ENCODE results near the gene SAG.
A peak's percentile ranks its signal among the peaks of the same experiment; 100 is the strongest.

SAG gene

GRCh38 chr2:233346376-233346775 lies 38.8 kb downstream of the SAG start:
- H3K9me3 ChIP-seq (ENCODE audit: control insufficient read depth, insufficient read depth, low read depth, low read length) = peaks cover 2% of the 10 kb centered on the region

GRCh38 chr2:233346930-233347329 lies 39.3 kb downstream of the SAG start:
- no peak overlapping the region for H3K4me3 ChIP-seq (ENCODE audit: low read depth, low read length)
- H3K9ac ChIP-seq (ENCODE audit: low read length) = no peak overlapping the region
- peaks cover 8% of the 10 kb centered on the region; the same call in 1 of the 2 replicates for H3K4me1 ChIP-seq (ENCODE audit: control insufficient read depth, insufficient read depth, low read length)
- H3K9me3 ChIP-seq (ENCODE audit: control insufficient read depth, insufficient read depth, low read depth, low read length) = no peaks in the 10 kb centered on the region
- no peaks in the 10 kb centered on the region for H3K27me3 ChIP-seq (ENCODE audit: control insufficient read depth, insufficient read depth, low read length)
- H3K27ac ChIP-seq (ENCODE audit: low read depth, low read length) = no peak overlapping the region
- no peaks in the 10 kb centered on the region for H3K36me3 ChIP-seq (ENCODE audit: control insufficient read depth, insufficient read depth, low read length)

More at GRCh38 chr2:233346376-233346775, 38.8 kb downstream of the SAG start:
- Histone ChIP-seq H3K4me1 (ENCODE audit: control insufficient read depth, insufficient read depth, low read length) (peaks cover 8% of the 10 kb centered on the region; the same call in 1 of the 2 replicates), H3K27me3 (ENCODE audit: control insufficient read depth, insufficient read depth, low read length) (no peaks in the 10 kb centered on the region), H3K27ac (ENCODE audit: low read depth, low read length) (no peak overlapping the region), H3K36me3 (ENCODE audit: control insufficient read depth, insufficient read depth, low read length) (no peaks in the 10 kb centered on the region), H3K4me3 (ENCODE audit: low read depth, low read length) (no peak overlapping the region), H3K9ac (ENCODE audit: low read length) (no peak overlapping the region)

GRCh38 chr2:233349005-233349998 lies 41.7 kb downstream of the SAG start:
- Histone ChIP-seq H3K4me3 (ENCODE audit: low read depth, low read length) (no peak overlapping the region), H3K27ac (ENCODE audit: low read depth, low read length) (no peak overlapping the region), H3K9ac (ENCODE audit: low read length) (no peak overlapping the region), H3K27me3 (ENCODE audit: control insufficient read depth, insufficient read depth, low read length) (peaks cover 3% of the 10 kb centered on the region; the same call in 1 of the 2 replicates), H3K36me3 (ENCODE audit: control insufficient read depth, insufficient read depth, low read length) (no peaks in the 10 kb centered on the region), H3K9me3 (ENCODE audit: control insufficient read depth, insufficient read depth, low read depth, low read length) (peaks cover 5% of the 10 kb centered on the region; the same call in 1 of the 2 replicates), H3K4me1 (ENCODE audit: control insufficient read depth, insufficient read depth, low read length) (peaks cover 16% of the 10 kb centered on the region; the same call in 1 of the 2 replicates)

- Histone ChIP-seq H3K9me3 (ENCODE audit: control insufficient read depth, insufficient read depth, low read depth, low read length) (peaks cover 5% of the 10 kb centered on the region; the same call in 1 of the 2 replicates), H3K9ac (ENCODE audit: low read length) (no peak overlapping the region), H3K36me3 (ENCODE audit: control insufficient read depth, insufficient read depth, low read length) (no peaks in the 10 kb centered on the region), H3K4me3 (ENCODE audit: low read depth, low read length) (no peak overlapping the region), H3K27ac (ENCODE audit: low read depth, low read length) (no peak overlapping the region), H3K4me1 (ENCODE audit: control insufficient read depth, insufficient read depth, low read length) (peaks cover 16% of the 10 kb centered on the region; the same call in 1 of the 2 replicates), H3K27me3 (ENCODE audit: control insufficient read depth, insufficient read depth, low read length) (peaks cover 12% of the 10 kb centered on the region)
Measured at GRCh38 chr2:233350708-233351107, 43.1 kb downstream of the SAG start.

- Histone ChIP-seq H3K27me3 (ENCODE audit: control insufficient read depth, insufficient read depth, low read length) (peaks cover 16% of the 10 kb centered on the region), H3K4me1 (ENCODE audit: control insufficient read depth, insufficient read depth, low read length) (peaks cover 16% of the 10 kb centered on the region; the same call in 1 of the 2 replicates), H3K36me3 (ENCODE audit: control insufficient read depth, insufficient read depth, low read length) (no peaks in the 10 kb centered on the region), H3K4me3 (ENCODE audit: low read depth, low read length) (no peak overlapping the region), H3K27ac (ENCODE audit: low read depth, low read length) (no peak overlapping the region), H3K9me3 (ENCODE audit: control insufficient read depth, insufficient read depth, low read depth, low read length) (peaks cover 5% of the 10 kb centered on the region; the same call in 1 of the 2 replicates), H3K9ac (ENCODE audit: low read length) (no peak overlapping the region)
Measured at GRCh38 chr2:233351423-233351822, 43.8 kb downstream of the SAG start.

- no peak overlapping the region for H3K4me3 ChIP-seq (ENCODE audit: low read depth, low read length)
- peaks cover 16% of the 10 kb centered on the region for H3K27me3 ChIP-seq (ENCODE audit: control insufficient read depth, insufficient read depth, low read length)
- peaks cover 19% of the 10 kb centered on the region; the same call in 1 of the 2 replicates for H3K4me1 ChIP-seq (ENCODE audit: control insufficient read depth, insufficient read depth, low read length)
- peaks cover 5% of the 10 kb centered on the region; the same call in 1 of the 2 replicates for H3K9me3 ChIP-seq (ENCODE audit: control insufficient read depth, insufficient read depth, low read depth, low read length)
- H3K36me3 ChIP-seq (ENCODE audit: control insufficient read depth, insufficient read depth, low read length) = no peaks in the 10 kb centered on the region
- H3K9ac ChIP-seq (ENCODE audit: low read length) = no peak overlapping the region
- H3K27ac ChIP-seq (ENCODE audit: low read depth, low read length) = no peak overlapping the region
Measured at GRCh38 chr2:233352141-233352842, 44.7 kb downstream of the SAG start.

- Histone ChIP-seq H3K9ac (ENCODE audit: low read length) (no peak overlapping the region), H3K4me1 (ENCODE audit: control insufficient read depth, insufficient read depth, low read length) (peaks cover 19% of the 10 kb centered on the region; the same call in 1 of the 2 replicates), H3K36me3 (ENCODE audit: control insufficient read depth, insufficient read depth, low read length) (no peaks in the 10 kb centered on the region), H3K27ac (ENCODE audit: low read depth, low read length) (no peak overlapping the region), H3K27me3 (ENCODE audit: control insufficient read depth, insufficient read depth, low read length) (peaks cover 16% of the 10 kb centered on the region), H3K4me3 (ENCODE audit: low read depth, low read length) (peak overlapping the region; percentile 88), H3K9me3 (ENCODE audit: control insufficient read depth, insufficient read depth, low read depth, low read length) (peaks cover 5% of the 10 kb centered on the region; the same call in 1 of the 2 replicates)
Measured at GRCh38 chr2:233353101-233353768, 45.6 kb downstream of the SAG start.

- peaks cover 19% of the 10 kb centered on the region; the same call in 1 of the 2 replicates for H3K4me1 ChIP-seq (ENCODE audit: control insufficient read depth, insufficient read depth, low read length)
- H3K9ac ChIP-seq (ENCODE audit: low read length) = peak within 1 kb of the TSS; percentile 75
- H3K36me3 ChIP-seq (ENCODE audit: control insufficient read depth, insufficient read depth, low read length) = no peaks in the 10 kb centered on the region
- H3K9me3 ChIP-seq (ENCODE audit: control insufficient read depth, insufficient read depth, low read depth, low read length) = peaks cover 5% of the 10 kb centered on the region; the same call in 1 of the 2 replicates
- peaks cover 16% of the 10 kb centered on the region for H3K27me3 ChIP-seq (ENCODE audit: control insufficient read depth, insufficient read depth, low read length)
- H3K4me3 ChIP-seq (ENCODE audit: low read depth, low read length) = peak within 1 kb of the TSS; percentile 88
- no peak within 1 kb of the TSS for H3K27ac ChIP-seq (ENCODE audit: low read depth, low read length)
Measured at GRCh38 chr2:233353769-233354499, 46.3 kb downstream of the SAG start, which contains the start of gene DGKD. DGKD (plus strand) TSS chr2:233354494; CDS start chr2:233354519, 25 bp downstream.

GRCh38 chr2:233354500-233354924 lies 46.9 kb downstream of the SAG start:
- Histone ChIP-seq H3K4me1 (ENCODE audit: control insufficient read depth, insufficient read depth, low read length) (peaks cover 19% of the 10 kb centered on the region; the same call in 1 of the 2 replicates), H3K27ac (ENCODE audit: low read depth, low read length) (no peak overlapping the region), H3K27me3 (ENCODE audit: control insufficient read depth, insufficient read depth, low read length) (peaks cover 16% of the 10 kb centered on the region)

More at GRCh38 chr2:233354500-233354924, 46.9 kb downstream of the SAG start:
- H3K9me3 ChIP-seq (ENCODE audit: control insufficient read depth, insufficient read depth, low read depth, low read length) = peaks cover 5% of the 10 kb centered on the region; the same call in 1 of the 2 replicates
- peak overlapping the region; percentile 68 for H3K4me3 ChIP-seq (ENCODE audit: low read depth, low read length)
- H3K9ac ChIP-seq (ENCODE audit: low read length) = peak overlapping the region; percentile 75
- no peaks in the 10 kb centered on the region for H3K36me3 ChIP-seq (ENCODE audit: control insufficient read depth, insufficient read depth, low read length)
